ENCODE measurements around the gene KRTAP4-7. TPM values are rescaled to one million over a fixed set of nuclear protein-coding genes. Genes with fewer than 3 reads are reported as not detected.
"Not testable (repeated sequence)": the region's sequence is repeated elsewhere in the genome, so short reads cannot be mapped to it uniquely, and the experiment has no call there.

Gene KRTAP4-7
- polyA plus RNA-seq, 1 experiment: not detected

DNA sequence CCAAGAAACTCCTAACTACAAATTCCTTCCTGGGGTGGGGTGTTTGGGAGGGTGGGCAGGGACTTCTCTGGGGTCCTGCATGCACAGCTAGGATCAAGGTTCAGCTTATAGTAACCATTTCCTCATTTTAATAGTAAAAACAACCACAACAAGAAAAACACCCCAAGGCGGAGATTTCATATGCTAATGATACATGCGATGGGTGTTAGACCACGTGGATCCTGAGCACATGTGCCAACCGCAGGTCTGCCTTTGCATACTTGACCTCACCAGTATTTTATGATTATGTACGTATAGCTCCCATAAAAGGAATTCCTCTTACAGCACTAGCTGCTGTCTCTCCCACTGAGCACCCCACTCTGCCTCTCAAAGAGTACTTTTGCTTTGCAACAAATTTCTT is 32.3 kb downstream of the KRTAP4-7 start:
- Histone ChIP-seq H3K27me3 (ENCODE audit: control insufficient read depth, insufficient read depth, low read length) (no peaks in the 10 kb centered on the region), H3K4me3 (ENCODE audit: low read depth, low read length) (no peak overlapping the region), H3K36me3 (ENCODE audit: control insufficient read depth, insufficient read depth, low read length) (peaks cover 4% of the 10 kb centered on the region)
- TF ChIP-seq CTCF (IDR thresholded peaks at IDR 0.05; ENCODE audit: insufficient read depth, low read depth, low read length): no peak
- CTCF ChIA-PET: interaction anchor here (1.0 kb wide), 1 partner anchor 10 kb away, joined by 3 read pairs; no protein-coding TSS in a partner anchor
- no peak for DNase-seq (ENCODE audit: low read depth)
- POLR2A ChIA-PET: no interaction called here

- H3K36me3 ChIP-seq (ENCODE audit: control insufficient read depth, insufficient read depth, low read length); H3K4me3 ChIP-seq (ENCODE audit: low read depth, low read length); POLR2A ChIA-PET; H3K27me3 ChIP-seq (ENCODE audit: control insufficient read depth, insufficient read depth, low read length); CTCF ChIA-PET; DNase-seq (ENCODE audit: low read depth): not testable (repeated sequence)
These were observed 34.0 kb downstream of the KRTAP4-7 start, which contains the start of gene KRTAP4-11 for GRCh38 chr17:41117846-41118386. Gene KRTAP4-11 (minus strand): TSS chr17:41118373. CDS start chr17:41118315, 58 bp downstream.

DNA sequence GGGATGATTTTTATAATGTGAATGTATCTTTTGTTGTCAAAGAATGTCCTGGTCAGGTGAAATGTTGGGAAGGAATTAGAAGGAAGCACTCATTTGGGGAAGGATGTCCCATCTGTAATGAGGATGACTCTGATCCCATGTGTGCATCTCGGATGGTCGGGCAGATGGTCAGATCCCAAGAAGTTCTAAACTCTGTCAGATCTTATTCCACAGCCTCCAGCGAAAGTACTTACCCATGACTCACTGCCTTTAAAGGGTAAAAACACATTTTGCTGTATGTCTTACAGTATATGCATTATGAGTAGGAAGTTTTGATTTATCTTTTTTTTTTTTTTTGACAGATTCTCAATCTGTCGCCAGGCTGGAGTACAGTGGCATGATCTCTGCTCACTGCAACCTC is 34.8 kb downstream of the KRTAP4-7 start:
- CTCF ChIA-PET: no interaction called here
- TF ChIP-seq CTCF (IDR thresholded peaks at IDR 0.05; ENCODE audit: insufficient read depth, low read depth, low read length): no peak
- no peak overlapping the region for H3K4me3 ChIP-seq (ENCODE audit: low read depth, low read length)
- no peaks in the 10 kb centered on the region for H3K27me3 ChIP-seq (ENCODE audit: control insufficient read depth, insufficient read depth, low read length)
- POLR2A ChIA-PET: no interaction called here
- DNase-seq (ENCODE audit: low read depth): no peak
- peaks cover 4% of the 10 kb centered on the region for H3K36me3 ChIP-seq (ENCODE audit: control insufficient read depth, insufficient read depth, low read length)

GRCh38 chr17:41119696-41120690 is 36.0 kb downstream of the KRTAP4-7 start:
- DNase-seq (ENCODE audit: low read depth); CTCF ChIA-PET; H3K36me3 ChIP-seq (ENCODE audit: control insufficient read depth, insufficient read depth, low read length); H3K27me3 ChIP-seq (ENCODE audit: control insufficient read depth, insufficient read depth, low read length); H3K4me3 ChIP-seq (ENCODE audit: low read depth, low read length); POLR2A ChIA-PET: not testable (repeated sequence)

GRCh38 chr17:41121742-41122141 is 37.8 kb downstream of the KRTAP4-7 start:
- no peak for TF ChIP-seq CTCF (IDR thresholded peaks at IDR 0.05; ENCODE audit: insufficient read depth, low read depth, low read length)
- H3K4me3 ChIP-seq (ENCODE audit: low read depth, low read length): no peak overlapping the region
- H3K27me3 ChIP-seq (ENCODE audit: control insufficient read depth, insufficient read depth, low read length): no peaks in the 10 kb centered on the region
- no peak for DNase-seq (ENCODE audit: low read depth)
- CTCF ChIA-PET: interaction anchor here (1.2 kb wide), 1 partner anchor 9 kb away, joined by 3 read pairs; no protein-coding TSS in a partner anchor
- POLR2A ChIA-PET: no interaction called here
- no peaks in the 10 kb centered on the region for H3K36me3 ChIP-seq (ENCODE audit: control insufficient read depth, insufficient read depth, low read length)

DNA sequence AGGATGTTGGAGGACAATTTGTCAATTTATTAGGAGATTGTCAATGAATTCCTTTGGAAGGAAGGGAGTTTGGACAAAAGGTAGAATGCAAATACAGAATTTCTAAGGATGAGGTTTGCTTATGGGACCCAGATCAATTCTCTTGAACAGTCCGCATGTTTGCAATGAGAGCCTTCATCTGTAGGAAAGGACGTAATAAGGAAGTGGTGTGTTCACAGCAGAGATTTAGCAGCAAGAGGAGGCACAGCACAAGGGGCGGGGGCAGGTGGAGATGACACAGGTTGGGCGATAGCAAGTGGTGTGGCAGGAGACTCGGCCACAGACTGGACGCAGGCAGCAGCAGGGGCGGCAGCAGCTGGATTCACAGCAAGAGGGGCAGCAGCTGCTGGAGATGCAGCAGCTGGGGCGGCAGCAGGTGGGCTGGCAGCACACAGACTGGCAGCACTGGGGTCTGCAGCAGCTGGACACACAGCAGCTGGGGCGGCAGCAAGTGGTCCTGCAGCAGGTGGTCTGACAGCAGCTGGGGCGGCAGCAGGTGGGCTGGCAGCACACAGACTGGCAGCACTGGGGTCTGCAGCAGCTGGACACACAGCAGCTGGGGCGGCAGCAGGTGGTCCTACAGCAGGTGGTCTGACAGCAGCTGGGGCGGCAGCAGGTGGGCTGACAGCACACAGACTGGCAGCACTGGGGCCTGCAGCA is 39.5 kb downstream of the KRTAP4-7 start:
- H3K4me3 ChIP-seq (ENCODE audit: low read depth, low read length); H3K27me3 ChIP-seq (ENCODE audit: control insufficient read depth, insufficient read depth, low read length); POLR2A ChIA-PET; H3K36me3 ChIP-seq (ENCODE audit: control insufficient read depth, insufficient read depth, low read length); DNase-seq (ENCODE audit: low read depth): not testable (repeated sequence)
- CTCF ChIA-PET: interaction anchor here (0.6 kb wide), 1 partner anchor 254 kb away, joined by 4 read pairs; no protein-coding TSS in a partner anchor

DNA sequence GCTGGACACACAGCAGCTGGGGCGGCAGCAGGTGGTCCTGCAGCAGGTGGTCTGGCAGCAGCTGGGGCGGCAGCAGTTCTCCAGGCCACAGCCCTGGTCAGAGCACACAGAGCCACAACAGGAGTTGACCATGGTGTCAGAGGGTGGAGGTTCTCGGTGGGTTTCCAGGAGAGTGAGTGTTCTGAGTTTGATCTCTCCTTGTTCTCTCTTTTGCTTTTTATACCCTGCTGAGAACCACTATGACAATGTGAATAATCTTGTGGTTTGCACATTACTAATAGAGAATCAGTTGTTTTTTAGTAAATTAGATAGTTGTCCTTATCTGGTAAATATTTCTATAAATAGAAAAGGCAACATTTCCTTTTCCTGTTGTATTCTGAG is 40.0 kb downstream of the KRTAP4-7 start, which contains the start of gene KRTAP4-12:
Gene KRTAP4-12, minus strand, starts transcription at position 192 of the 381 bp plus-strand sequence. Its CDS starts 60 bp downstream, at position 132.
- CTCF ChIA-PET; H3K36me3 ChIP-seq (ENCODE audit: control insufficient read depth, insufficient read depth, low read length); POLR2A ChIA-PET: not testable (repeated sequence)

More for the DNA sequence above, 40.0 kb downstream of the KRTAP4-7 start, which contains the start of gene KRTAP4-12:
- not testable (repeated sequence) for H3K4me3 ChIP-seq (ENCODE audit: low read depth, low read length); H3K27me3 ChIP-seq (ENCODE audit: control insufficient read depth, insufficient read depth, low read length); DNase-seq (ENCODE audit: low read depth)

Data from BJ (cell line).